Measurements from ENCODE around the gene CHMP4A.
"Not testable (repeated sequence)": the region's sequence is repeated elsewhere in the genome, so short reads cannot be mapped to it uniquely, and the experiment has no call there.

The CHMP4A gene

DNA sequence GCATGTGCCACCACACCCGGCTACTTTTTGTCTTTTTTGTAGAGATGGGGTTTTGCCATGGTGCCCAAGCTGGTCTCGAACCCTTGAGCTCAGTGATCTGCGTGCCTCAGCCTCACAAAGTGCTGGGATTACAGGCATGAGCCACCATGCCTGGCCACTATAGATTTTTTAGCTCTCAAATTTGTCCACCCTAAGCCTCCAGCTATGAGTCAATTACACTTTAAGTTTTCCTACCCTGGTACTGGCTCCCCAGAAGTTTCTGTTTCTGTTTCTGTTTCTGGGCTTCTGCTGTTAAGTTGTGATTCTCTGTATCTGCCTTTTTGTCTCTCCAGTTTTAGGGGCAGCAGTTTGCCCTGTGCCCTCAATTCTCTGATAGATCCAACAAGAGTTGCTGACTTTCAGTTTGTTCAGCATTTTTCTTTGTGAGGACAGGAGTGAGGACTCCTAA, 33.5 kb upstream of the CHMP4A start:
- DNase-seq = no peak

DNA sequence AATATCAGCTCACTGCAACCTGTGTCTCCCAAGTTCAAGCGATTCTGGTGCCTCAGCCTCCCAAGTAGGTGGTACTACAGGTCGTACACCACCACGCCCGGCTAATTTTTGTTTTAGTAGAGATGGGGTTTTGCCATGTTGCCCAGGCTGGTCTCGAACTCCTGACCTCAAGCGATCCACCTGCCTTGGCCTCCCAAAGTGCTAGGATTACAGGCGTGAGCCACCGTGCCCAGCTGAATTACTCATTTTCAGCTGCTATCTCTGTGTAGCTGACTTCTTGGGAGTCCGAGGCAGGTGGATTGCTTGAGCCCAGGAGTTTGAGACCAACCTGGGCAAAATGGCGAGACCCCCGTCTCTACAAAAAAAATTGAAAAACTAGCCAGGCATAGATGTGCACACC, 32.1 kb upstream of the CHMP4A start:
- DNase-seq = not testable (repeated sequence)

DNA sequence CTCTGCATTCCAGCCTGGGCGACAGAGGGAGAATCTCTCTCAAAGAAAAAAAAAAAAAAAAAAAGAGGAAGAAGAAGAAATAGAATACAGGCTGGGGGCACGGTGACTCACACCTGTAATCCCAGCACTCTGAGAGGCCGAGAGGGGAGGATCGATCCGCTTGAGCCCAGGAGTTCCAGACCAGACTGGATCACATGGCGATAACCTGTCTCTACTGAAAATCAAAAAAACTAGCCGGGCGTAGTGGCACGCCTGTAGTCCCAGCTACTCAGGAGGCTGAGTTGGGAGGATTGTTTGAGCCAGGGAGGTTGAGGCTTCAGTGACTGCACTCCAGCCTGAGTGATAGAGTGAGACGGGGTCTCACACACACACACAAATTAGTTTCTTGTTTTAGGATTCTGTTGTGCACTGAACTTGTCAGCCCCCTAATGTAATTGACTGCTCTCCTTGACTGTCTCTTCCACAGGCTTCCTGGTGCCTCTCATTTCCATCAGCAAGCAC, 30.1 kb upstream of the CHMP4A start:
- DNase-seq = peak; percentile 47

DNA sequence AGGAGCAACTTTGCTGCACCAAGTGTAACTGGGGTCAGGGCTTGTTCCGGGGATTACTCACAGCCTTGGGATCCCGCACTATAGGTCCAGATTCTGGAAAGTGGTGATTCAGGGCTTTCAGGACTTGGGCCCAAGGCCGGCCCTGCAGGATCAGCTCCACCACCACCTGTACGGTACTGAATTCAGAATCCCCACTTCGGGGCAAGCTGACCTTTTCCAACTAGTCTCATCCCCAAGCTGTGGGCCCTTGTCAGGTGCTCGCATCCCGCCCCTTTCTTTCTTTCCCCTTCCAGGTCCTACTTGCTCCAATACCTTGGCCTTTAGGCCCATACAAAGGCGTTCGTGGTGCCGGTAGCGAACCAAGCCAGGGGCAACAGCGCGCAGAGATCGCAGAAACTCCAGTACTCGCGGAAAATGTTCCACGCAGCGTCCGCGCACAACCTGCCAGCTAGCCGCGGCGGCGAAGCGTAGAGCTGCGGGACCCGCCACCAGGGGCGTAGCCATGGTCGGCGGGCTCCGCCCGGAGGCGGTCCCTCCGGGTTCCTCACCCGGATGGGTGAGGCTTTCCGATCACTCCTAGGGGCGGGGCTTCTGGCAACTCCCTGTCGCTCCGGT, 28.6 kb upstream of the CHMP4A start:
- peak; percentile 97 for DNase-seq

DNA sequence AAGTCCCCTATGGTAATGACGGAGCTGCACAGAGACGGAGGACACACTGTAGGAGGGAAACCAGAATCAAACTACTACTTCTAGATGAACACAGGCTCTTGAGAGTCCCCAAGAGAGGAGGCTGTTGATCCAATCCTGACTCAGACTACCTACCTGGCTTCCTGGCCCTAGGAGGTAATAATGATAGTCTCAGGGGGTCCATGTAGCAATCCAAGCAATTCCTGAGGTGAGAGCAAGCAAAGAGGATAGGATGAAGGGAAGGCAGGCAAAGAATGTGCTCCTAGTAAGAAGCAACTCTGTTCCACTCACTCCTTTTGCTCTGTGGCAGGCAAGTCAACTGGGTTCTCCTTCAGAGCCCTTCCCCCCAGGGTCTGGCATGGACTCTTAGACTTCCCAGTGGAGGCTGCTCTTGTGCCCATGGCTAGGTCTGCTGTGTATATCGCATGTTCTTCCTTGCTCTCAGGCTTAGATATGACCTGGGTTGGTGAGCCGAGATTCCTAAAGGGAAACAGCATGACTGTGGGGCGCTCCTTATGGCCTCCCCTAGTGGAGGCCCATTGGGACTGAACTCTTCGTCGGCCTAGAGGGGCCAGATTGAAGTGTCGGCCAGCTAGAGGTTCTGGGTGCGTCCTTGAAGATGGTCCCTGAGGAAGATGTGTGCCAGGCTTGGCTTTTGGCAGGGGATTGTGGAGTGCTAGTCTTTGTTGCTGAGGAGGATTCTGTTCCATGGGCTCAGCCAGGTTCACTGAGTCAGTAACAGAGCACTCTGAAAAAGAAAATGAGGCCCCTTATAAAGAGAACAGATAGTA, 27.0 kb upstream of the CHMP4A start:
- DNase-seq = no peak

DNA sequence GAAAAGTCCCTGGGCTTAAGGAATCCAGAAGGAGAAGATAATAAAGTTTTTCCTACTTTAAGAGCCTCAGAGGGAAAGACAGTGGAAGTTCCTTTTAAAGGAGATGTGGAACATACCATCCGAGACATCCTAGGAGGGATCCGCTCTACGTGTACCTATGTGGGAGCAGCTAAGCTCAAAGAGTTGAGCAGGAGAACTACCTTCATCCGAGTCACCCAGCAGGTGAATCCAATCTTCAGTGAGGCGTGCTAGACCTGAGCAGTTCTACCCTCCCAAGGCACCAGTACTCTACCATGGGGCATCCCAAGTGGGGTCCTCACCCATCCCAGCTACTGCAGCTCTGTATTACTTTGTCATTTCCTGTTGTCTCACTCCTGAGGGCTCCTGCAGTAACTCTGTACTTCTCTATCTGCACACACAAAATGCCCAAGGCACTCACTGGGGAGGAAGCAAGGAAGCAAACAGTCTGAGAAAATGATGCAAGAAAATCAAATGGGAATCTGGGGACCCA, 25.3 kb upstream of the CHMP4A start:
- no peak for DNase-seq

DNA sequence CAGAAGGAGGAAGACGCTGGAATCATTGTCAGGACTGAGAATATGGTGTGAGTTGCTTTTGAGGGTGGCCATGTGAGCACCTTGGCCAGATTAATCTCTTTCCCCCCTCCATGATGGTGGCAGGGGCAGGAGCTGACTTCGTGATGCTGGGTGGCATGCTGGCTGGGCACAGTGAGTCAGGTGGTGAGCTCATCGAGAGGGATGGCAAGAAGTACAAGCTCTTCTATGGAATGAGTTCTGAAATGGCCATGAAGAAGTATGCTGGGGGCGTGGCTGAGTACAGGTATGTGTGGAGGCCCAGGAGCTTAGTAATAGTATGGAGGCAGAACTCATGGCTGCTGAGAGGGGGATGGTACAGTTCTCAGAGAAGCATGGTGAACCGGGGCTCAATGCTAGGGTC, 24.8 kb upstream of the CHMP4A start:
- DNase-seq = no peak

DNA sequence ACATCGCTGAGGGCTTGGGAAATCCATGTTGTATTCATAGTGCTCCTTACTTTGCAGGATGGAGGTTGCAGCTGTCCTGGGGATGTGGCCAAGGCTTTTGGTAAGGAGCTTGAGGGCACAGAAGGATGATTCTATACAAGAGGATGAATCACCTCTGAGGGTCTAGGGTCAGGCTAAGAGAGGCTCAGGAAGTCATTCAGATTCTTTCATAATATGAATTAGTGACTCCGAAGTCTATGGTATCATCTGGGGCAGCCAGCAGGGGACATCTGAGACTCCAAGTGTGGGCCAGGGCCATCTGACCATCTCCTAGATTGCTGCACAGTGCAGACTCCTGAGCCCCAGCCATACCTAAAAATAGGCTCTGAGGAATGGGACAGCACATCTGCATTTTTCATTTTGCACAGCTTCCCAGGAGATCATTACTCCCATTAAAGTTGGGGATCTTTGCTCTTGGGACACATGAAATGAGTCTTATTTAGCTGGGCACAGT, 24.2 kb upstream of the CHMP4A start:
- no peak for DNase-seq

DNA sequence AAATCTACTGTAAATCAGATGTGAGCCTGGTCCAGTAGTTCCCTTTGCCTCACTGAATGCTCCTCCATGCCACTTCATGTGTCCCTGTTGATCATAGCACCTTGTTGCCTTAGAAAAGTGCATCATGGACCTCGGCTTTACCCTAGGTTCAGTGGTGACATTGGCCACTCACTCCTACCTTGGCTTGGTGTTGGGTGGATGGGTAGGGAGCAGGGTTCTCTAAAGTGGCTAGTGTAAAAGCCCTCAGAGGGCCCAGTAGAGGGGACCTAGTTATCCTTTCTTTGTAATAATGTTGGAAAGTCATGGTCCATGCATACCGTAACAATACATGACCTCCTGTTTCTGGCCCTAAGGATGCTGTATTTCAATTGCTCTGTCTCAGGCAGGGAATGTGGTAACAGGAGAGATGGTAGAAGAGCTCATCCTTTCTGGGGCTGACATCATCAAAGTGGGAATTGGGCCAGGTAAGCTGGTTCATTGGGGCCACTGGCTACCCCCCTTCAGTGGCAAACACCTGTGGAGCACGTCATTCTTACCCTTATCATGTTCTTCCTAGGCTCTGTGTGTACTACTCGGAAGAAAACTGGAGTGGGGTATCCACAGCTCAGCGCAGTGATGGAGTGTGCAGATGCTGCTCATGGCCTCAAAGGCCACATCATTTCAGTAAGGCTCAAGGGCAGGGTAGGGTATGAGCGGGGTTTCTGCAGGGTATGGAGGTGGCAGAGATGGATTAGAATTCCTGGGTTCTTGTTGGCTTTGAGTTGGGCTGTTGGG, 23.6 kb upstream of the CHMP4A start:
- no peak for DNase-seq

DNA sequence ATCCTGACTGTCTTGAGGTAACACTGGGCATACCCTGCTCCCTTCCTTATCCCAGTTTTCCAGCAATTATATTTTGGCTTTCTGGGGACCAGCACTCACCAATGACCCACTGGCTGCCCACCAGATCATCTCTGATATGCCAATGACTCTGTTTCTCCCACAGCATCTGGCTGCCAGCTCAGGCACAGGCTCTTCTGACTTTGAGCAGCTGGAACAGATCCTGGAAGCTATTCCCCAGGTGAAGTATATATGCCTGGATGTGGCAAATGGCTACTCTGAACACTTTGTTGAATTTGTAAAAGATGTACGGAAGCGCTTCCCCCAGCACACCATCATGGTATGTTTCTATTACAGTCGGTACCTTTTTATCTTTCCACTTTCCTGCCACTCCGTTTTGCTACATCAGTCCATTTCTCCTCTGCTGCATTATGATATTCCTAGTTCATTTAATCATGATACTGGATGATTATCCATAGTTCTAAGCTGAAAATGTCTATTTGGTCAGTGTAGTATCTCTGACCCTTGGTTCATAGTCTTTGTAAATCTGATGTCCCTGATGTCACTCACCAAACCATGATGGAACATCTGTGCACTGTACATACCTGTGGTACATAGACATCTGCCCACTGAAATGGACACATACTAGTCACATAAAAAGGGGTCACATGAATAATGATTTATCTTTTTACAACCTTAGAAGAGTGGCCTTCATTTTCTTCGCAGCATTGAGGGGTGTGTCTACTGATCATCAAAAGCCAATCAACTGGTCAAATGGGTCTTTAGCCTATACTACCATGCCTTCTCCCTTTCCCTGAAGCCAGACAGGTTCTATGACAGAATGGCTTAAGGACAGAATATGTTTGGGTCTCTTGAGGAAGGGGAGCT, 22.8 kb upstream of the CHMP4A start:
- no peak for DNase-seq

DNA sequence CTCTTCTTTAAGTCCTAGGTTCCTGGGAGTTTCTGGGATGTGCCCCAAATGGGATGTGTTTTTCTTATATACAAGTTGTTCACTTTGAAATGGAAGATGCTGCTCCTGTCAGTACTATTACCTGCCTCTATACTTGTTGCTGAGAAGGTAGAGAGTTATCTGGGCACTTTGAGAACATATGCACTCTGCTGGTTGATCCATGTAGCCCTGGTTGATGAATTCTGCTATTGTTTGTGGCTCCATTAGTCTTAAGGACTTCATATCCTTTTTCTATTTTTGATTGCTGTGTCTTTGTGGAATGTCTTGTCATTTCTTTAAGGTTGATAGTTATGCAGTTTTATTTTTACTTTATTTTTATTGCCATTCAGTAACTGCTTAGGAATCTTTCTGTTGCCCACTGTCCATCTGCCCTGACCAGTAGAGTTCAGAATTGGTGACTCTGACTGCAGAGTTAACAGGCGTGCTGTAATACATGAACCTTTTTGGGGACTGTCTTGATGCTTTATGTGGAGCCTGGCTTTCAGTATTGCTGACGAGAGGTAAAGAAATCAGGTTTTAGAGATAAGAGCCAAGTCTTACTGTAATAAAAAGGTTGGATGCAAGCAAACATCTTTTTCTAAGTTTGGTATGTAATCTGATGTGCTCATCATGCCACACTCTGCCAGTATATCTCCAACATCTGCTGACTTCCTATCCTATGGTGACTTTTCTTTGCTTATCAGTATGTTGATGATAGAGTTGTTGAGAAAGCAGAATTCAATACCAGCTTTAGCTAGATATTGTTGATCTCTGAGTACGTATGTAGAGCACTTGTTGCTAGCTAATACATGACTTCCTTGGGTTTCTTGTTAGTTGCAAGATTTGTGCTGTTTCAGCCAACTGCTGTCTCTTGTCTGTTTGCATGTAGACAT, 21.1 kb upstream of the CHMP4A start:
- no peak for DNase-seq

DNA sequence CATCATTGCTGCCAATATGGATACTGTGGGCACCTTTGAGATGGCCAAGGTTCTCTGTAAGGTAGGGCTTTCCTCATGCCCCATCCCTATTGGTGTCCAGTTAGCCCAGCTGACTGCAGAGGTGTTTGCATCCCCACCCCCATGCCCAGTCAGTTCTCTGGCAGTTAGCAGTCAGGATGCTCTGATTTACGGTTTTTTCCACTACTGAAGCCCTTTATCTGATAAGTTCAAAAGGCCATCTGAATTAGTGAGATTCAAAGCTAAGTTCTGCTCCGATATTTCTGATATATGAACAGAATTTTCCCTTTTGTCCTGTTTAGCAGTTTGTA, 20.2 kb upstream of the CHMP4A start:
- no peak for DNase-seq

DNA sequence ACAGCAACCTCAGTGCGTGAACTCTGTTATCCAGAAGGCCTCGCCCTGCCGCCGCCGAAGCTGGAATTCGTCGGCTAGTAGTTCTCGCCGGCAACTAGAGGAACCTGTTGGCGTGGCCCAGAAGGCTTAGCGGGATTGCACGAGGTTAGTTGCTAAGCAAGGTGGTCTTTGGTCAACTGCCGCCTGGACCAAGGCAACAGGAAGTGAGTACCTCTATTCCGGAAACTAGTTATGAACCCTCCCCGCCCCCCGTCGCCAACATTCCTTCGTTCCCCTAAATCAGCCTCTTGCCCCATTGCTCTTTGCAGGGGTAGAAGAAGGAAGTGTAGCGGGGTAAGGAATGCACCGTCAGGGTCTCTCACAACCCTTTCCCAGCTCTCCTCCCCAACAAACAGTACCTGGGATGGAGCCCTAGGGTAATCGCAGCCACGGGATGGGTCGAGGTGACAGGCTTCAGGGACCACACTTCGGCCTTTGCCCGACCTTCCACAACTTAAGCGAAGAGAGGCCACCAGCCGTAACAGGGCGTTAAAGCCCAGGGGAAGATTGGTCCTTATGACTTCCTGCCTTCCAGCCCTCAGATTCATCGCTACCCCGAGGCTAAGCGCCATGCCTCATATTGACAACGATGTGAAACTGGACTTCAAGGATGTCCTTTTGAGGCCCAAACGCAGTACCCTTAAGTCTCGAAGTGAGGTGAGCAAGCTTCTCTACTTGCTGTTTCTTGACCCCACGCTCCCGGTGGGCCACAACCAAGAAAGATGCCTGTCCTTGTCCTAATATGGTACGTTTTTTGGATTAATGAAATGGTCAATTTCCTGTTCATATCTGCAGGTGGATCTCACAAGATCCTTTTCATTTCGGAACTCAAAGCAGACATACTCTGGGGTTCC, 19.6 kb upstream of the CHMP4A start, which contains the start of gene GMPR2:
TSS of gene GMPR2 (plus strand) at position 285 of the 893 bp plus-strand sequence. CDS start at position 610, 325 bp downstream.
- DNase-seq = no peak

DNA sequence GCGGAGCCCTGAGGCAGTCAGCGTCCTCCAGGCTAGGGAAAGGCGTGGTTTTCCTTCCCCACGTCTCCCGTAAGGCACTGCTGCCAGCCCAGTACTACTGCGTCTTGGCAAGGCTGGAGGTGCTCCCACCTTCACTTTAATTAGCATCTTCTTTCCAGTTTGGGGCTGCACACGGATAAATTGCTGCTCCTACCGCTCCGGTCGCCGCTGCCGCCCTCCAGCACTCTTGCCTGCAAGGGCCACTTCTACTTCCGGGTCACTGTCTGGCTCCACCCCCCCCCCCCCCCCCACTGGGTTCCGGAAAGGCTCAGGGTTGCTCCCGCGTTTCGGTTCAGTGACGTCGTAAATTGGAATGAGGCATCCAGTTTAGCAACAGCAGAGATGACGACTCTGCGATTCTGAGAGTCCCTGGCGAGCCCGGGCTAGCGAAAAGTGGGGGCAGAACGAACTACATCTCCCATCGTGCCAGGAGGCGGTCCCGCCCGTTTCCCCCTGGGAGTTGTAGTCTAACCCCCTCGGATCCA, 18.9 kb upstream of the CHMP4A start, which contains the start of gene NEDD8:
TSS of gene NEDD8 (minus strand) at position 247 of the 524 bp plus-strand sequence. CDS start at position 147, 100 bp downstream.
- DNase-seq = peak; percentile 95

DNA sequence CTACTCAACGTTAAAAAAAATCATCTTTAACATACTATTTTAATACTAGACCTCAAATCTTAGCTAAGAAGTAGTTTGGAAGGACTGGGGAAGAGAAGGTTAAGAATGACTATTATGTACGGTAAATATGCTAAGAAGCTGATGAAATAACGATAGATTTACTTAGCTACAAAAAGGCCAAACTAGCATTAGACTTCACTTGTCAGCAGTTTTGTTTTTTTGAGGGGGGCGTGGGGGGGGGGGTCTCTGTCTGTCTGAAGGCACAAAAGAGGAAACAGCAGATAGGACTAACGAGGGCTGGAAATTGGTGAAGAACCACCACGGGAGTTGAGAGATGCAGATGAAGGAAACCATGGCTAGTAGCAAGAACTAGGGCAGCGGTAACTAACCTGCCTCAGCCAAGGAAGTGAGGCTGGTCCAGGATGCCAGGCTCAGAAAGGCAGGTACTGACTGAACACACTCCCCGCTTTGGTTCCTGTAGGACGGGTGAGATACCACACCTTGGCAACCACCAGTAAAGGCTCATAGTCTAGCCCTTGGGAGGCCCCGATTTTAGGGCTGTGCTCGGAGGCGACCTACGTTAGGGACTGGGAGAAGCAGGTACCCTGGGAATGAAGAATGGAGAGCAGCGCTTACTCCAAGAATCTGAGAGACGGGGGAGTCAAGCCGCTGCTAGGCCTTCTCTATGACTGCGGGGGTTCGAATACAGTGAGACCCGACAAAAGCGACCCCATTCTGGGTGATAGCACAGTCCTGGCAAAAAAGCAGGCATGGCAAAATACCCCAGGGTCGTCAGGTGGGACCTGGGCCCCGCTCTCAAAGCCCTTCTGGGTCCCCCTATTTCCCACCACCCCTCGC, 18.2 kb upstream of the CHMP4A start:
- DNase-seq = no peak

DNA sequence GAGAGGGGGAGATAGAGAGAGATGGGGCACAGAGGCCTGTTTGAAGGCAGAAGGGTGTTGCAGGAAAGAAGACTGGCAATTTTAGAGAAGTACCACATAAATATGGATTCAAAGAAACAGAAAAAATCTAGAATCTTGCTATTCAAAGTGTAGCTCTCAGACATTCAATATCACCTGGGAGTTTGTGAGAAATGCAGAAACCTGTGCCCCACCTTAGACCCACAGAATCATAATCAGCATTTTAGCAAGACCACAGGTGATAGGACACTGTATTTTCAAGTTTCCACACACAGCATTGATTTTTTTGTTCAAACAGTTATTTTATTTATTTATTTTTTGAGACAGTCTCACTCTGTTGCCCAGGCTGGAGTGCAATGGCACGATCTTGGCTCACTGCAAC, 15.6 kb upstream of the CHMP4A start:
- DNase-seq = no peak

DNA sequence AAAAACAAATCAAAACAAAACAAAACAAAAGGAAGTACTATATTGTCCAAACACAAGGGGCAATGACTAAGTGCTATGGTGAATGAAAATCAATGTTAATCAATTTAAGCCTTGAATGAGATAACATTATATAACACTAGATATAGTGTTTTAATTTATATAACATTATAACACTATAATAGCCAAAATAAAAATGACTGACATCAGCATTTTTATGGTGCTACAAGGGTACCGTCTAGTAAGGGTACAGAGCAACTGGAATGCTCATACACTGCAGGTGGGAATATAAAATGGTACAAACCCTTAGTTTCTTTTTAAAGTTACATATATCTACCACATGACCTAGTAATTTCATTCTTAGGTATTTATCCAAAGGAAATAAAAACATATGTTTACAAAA, 13.2 kb upstream of the CHMP4A start:
- DNase-seq = no peak

DNA sequence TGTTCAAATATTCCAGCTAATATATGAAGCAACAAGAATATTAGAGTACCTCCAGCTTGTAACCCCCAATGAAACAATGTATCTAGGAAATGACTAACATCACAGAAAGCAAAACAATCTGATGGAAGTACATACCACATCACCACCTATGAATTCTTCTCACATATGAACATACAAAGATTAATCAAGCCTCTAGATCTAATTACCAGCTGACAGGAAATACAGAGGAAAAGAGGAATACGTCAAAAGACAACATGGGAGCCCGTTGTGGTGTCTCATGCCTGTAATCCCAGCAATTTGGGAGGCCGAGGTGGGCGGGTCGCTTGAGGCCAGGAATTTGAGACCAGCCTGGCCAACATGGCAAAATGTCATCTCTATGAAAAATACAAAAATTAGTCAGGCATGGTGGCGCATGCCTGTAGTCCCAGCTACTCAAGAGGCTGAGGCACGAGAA, 11.4 kb upstream of the CHMP4A start:
- no peak for DNase-seq
